IPS DF 6.9 (cell line): ENCODE results near the gene CALD1.

Experiments
- DNase-seq: peaks from one replicate; pipeline ENCODE4 v3.0.0-alpha.2; 2013; ENCODE audit warnings: low read depth, low spot score
- H3K27ac ChIP-seq: one replicate; pipeline ENCODE4 v1.5.1; 2013; ENCODE audit warnings: low read length, control low read depth
- H3K27me3 ChIP-seq: 2 replicates; pipeline ENCODE4 v1.6.1; 2013; ENCODE audit warnings: mild to moderate bottlenecking, low read length; ENCODE audit not compliant: control insufficient read depth, insufficient read depth
- H3K36me3 ChIP-seq: 2 replicates; pipeline ENCODE4 v1.6.1; 2013; ENCODE audit warnings: low read length; ENCODE audit not compliant: control insufficient read depth, insufficient read depth
- H3K4me1 ChIP-seq: 2 replicates; pipeline ENCODE4 v1.6.1; 2013; ENCODE audit warnings: low read length; ENCODE audit not compliant: control insufficient read depth, insufficient read depth
- H3K4me3 ChIP-seq: 2 replicates; pipeline ENCODE4 v1.5.1; 2013; ENCODE audit warnings: mild to moderate bottlenecking, low read length
- H3K9me3 ChIP-seq: 2 replicates; pipeline ENCODE4 v1.6.1; 2013; ENCODE audit warnings: low read length, inconsistent platforms; ENCODE audit not compliant: control insufficient read depth, insufficient read depth
- WGBS: extraction: QIAGEN DNeasy Blood & Tissue Kit; methylation state at CpG from one replicate; pipeline ENCODE4 v1.1.7; 2013; ENCODE audit warnings: mixed read lengths, missing lambda C conversion rate; ENCODE audit not compliant: insufficient read length, insufficient coverage; 5-methylcytosine and 5-hydroxymethylcytosine counted together

CALD1 gene

GRCh38 chr7:134856091-134856490, 76.7 kb downstream of the CALD1 start:
- H3K4me1 ChIP-seq = peaks cover 6% of the 10 kb centered on the region
- DNase-seq = no peak
- H3K36me3 ChIP-seq = no peaks in the 10 kb centered on the region
- H3K27me3 ChIP-seq = no peaks in the 10 kb centered on the region
- no peak overlapping the region for H3K27ac ChIP-seq
- H3K4me3 ChIP-seq = no peak overlapping the region
- no CpG with 5 or more reads among the region's 7 CpGs for WGBS
- no peaks in the 10 kb centered on the region for H3K9me3 ChIP-seq

GRCh38 chr7:134856691-134857090, 77.3 kb downstream of the CALD1 start:
- Histone ChIP-seq H3K36me3 (no peaks in the 10 kb centered on the region), H3K9me3 (no peaks in the 10 kb centered on the region), H3K27ac (no peak overlapping the region), H3K4me3 (no peak overlapping the region), H3K27me3 (no peaks in the 10 kb centered on the region), H3K4me1 (peaks cover 6% of the 10 kb centered on the region)
- DNase-seq = no peak
- WGBS = no CpG with 5 or more reads among the region's 4 CpGs

GRCh38 chr7:134857958-134858357, 78.5 kb downstream of the CALD1 start:
- no peak for DNase-seq
- Histone ChIP-seq H3K4me1 (peaks cover 6% of the 10 kb centered on the region), H3K9me3 (no peaks in the 10 kb centered on the region), H3K36me3 (no peaks in the 10 kb centered on the region), H3K27ac (no peak overlapping the region), H3K4me3 (no peak overlapping the region), H3K27me3 (no peaks in the 10 kb centered on the region)

GRCh38 chr7:134859783-134860182, 80.3 kb downstream of the CALD1 start:
- WGBS = no CpG with 5 or more reads among the region's 1 CpG
- Histone ChIP-seq H3K4me3 (no peak overlapping the region), H3K4me1 (peaks cover 5% of the 10 kb centered on the region; the same call in 1 of the 2 replicates), H3K27ac (no peak overlapping the region), H3K36me3 (no peaks in the 10 kb centered on the region), H3K9me3 (no peaks in the 10 kb centered on the region), H3K27me3 (no peaks in the 10 kb centered on the region)
- DNase-seq = no peak

GRCh38 chr7:134865001-134865845, 85.8 kb downstream of the CALD1 start:
- H3K4me1 ChIP-seq = peaks cover 2% of the 10 kb centered on the region; the same call in 1 of the 2 replicates
- no peak overlapping the region for H3K4me3 ChIP-seq
- DNase-seq = no peak
- H3K27ac ChIP-seq = no peak overlapping the region
- H3K9me3 ChIP-seq = no peaks in the 10 kb centered on the region
- no peaks in the 10 kb centered on the region for H3K27me3 ChIP-seq
- H3K36me3 ChIP-seq = no peaks in the 10 kb centered on the region
- WGBS = 100% methylated on average over 1 of the region's 9 CpGs

GRCh38 chr7:134866617-134867016, 87.2 kb downstream of the CALD1 start:
- no CpG with 5 or more reads among the region's 8 CpGs for WGBS
- no peaks in the 10 kb centered on the region for H3K9me3 ChIP-seq
- peaks cover 2% of the 10 kb centered on the region; the same call in 1 of the 2 replicates for H3K4me1 ChIP-seq
- no peaks in the 10 kb centered on the region for H3K27me3 ChIP-seq
- H3K4me3 ChIP-seq = no peak overlapping the region
- DNase-seq = no peak
- no peak overlapping the region for H3K27ac ChIP-seq
- no peaks in the 10 kb centered on the region for H3K36me3 ChIP-seq

GRCh38 chr7:134870156-134870555, 90.7 kb downstream of the CALD1 start:
- WGBS = no CpG with 5 or more reads among the region's 5 CpGs
- Histone ChIP-seq H3K4me1 (no peaks in the 10 kb centered on the region; the same call in 1 of the 2 replicates), H3K27me3 (no peaks in the 10 kb centered on the region), H3K27ac (no peak overlapping the region), H3K36me3 (no peaks in the 10 kb centered on the region), H3K9me3 (no peaks in the 10 kb centered on the region), H3K4me3 (no peak overlapping the region)
- DNase-seq = no peak

GRCh38 chr7:134870781-134871180, 91.3 kb downstream of the CALD1 start:
- WGBS = no CpG with 5 or more reads among the region's 1 CpG
- no peak overlapping the region for H3K27ac ChIP-seq
- no peak for DNase-seq

GRCh38 chr7:134873253-134873652, 93.8 kb downstream of the CALD1 start:
- Histone ChIP-seq H3K36me3 (no peaks in the 10 kb centered on the region), H3K4me1 (no peaks in the 10 kb centered on the region), H3K4me3 (no peak overlapping the region), H3K27ac (no peak overlapping the region), H3K27me3 (no peaks in the 10 kb centered on the region), H3K9me3 (no peaks in the 10 kb centered on the region)
- DNase-seq = no peak
- no CpG with 5 or more reads among the region's 6 CpGs for WGBS

More at GRCh38 chr7:134870781-134871180, 91.3 kb downstream of the CALD1 start:
- H3K27me3 ChIP-seq = no peaks in the 10 kb centered on the region
- H3K4me1 ChIP-seq = no peaks in the 10 kb centered on the region; the same call in 1 of the 2 replicates
- H3K4me3 ChIP-seq = no peak overlapping the region
- no peaks in the 10 kb centered on the region for H3K36me3 ChIP-seq
- H3K9me3 ChIP-seq = no peaks in the 10 kb centered on the region

- no CpG with 5 or more reads among the region's 5 CpGs for whole genome bisulfite sequencing
- no peaks in the 10 kb centered on the region for H3K36me3 ChIP-seq
Measured at GRCh38 chr7:134874407-134874806, 95.0 kb downstream of the CALD1 start.

GRCh38 chr7:134875867-134876266, 96.4 kb downstream of the CALD1 start:
- no peak for DNase-seq
- Histone ChIP-seq H3K27ac (no peak overlapping the region), H3K4me1 (no peaks in the 10 kb centered on the region), H3K9me3 (no peaks in the 10 kb centered on the region), H3K27me3 (no peaks in the 10 kb centered on the region), H3K4me3 (no peak overlapping the region), H3K36me3 (no peaks in the 10 kb centered on the region)
- no CpG with 5 or more reads among the region's 5 CpGs for WGBS

More at GRCh38 chr7:134874407-134874806, 95.0 kb downstream of the CALD1 start:
- Histone ChIP-seq H3K9me3 (no peaks in the 10 kb centered on the region), H3K27ac (no peak overlapping the region), H3K4me3 (no peak overlapping the region), H3K4me1 (no peaks in the 10 kb centered on the region), H3K27me3 (no peaks in the 10 kb centered on the region)
- no peak for DNase-seq
